Measurements from ENCODE around the gene RBM7. TPM values are rescaled to one million over a fixed set of nuclear protein-coding genes. Genes with fewer than 3 reads are reported as not detected.

Gene RBM7, protein sequence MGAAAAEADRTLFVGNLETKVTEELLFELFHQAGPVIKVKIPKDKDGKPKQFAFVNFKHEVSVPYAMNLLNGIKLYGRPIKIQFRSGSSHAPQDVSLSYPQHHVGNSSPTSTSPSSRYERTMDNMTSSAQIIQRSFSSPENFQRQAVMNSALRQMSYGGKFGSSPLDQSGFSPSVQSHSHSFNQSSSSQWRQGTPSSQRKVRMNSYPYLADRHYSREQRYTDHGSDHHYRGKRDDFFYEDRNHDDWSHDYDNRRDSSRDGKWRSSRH
- 22.8 to 29.9 TPM (median 26.6 TPM) in 5 replicates for total RNA-seq (2022; extraction: Qiagen RNA extraction; ENCODE audit: low read depth)

GRCh38 chr11:114400216-114400914 is at the start of gene RBM7, which contains the start of gene C11orf71:
TSS of gene RBM7 (plus strand) at chr11:114400666. CDS start at chr11:114400672, 6 bp downstream.
TSS of gene C11orf71 (minus strand) at chr11:114400511. CDS start at chr11:114400331, 180 bp downstream.

DNA sequence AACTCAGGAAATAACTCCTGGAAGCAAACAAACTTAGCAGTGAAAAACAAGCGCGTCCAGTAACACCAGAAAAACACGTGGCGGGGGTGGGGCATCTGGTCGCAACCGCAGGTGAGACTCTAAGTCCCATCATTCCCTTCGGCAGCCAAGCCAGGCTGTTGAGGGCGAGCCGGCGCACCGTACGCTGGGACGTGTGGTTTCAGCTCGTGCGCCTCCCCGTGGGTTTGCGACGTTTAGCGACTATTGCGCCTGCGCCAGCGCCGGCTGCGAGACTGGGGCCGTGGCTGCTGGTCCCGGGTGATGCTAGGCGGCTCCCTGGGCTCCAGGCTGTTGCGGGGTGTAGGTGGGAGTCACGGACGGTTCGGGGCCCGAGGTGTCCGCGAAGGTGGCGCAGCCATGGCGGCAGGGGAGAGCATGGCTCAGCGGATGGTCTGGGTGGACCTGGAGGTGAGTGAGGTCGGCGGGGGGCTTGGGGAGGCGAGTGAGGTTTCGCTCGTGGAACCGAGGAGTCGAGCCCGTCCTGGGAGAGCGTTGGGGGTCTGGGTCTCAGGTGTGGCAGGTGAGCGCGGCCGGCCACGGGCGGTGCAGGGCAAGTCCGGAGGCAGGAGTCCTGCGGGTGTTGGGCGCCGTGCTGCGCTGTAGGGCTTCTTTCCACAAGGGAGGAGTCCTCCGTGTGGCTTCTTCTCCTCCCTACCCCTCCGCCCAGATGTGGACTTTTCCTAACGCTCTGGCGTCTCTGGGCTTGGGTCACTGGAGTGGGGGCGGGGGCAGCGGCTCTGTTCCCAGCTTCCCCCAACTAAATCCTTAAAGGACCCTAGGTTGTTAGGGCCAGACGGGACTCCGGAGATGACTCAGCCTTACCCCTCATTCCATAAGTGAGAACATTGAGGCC is 39.0 kb downstream of the RBM7 start, which contains the start of gene REXO2:
REXO2 (plus strand) TSS at position 239 of the 892 bp plus-strand sequence; CDS start at position 301, 62 bp downstream.

Other genes with a start within 250 kb of the RBM7 start
- gene NNMT, start 104.3 kb upstream of the RBM7 start, total RNA-seq (2022; extraction: Qiagen RNA extraction; ENCODE audit: low read depth), result 135 to 173 TPM (median 159 TPM) in 5 replicates
- 3.5 to 5.3 TPM (median 4.0 TPM) in 5 replicates for gene C11orf71, start 155 bp upstream of the RBM7 start, total RNA-seq (2022; extraction: Qiagen RNA extraction; ENCODE audit: low read depth)
- 92.0 to 99.1 TPM (median 97.8 TPM) in 5 replicates for gene REXO2, start 38.8 kb downstream of the RBM7 start, total RNA-seq (2022; extraction: Qiagen RNA extraction; ENCODE audit: low read depth)
- gene NXPE1, start 159.2 kb downstream of the RBM7 start, total RNA-seq (2022; extraction: Qiagen RNA extraction; ENCODE audit: low read depth), result not detected in 5 replicates
- not detected in 5 replicates for gene NXPE4, start 195.1 kb downstream of the RBM7 start, total RNA-seq (2022; extraction: Qiagen RNA extraction; ENCODE audit: low read depth)

All from A549 treated with DMSO at 1 μM for 4 hours (cell line).